ENCODE results near the gene SOBP. TPM values are rescaled to one million over a fixed set of nuclear protein-coding genes. Genes with fewer than 3 reads are reported as not detected.

Gene SOBP
- total RNA-seq, 1 experiment from 2014 or later, result 10.1 TPM

DNA sequence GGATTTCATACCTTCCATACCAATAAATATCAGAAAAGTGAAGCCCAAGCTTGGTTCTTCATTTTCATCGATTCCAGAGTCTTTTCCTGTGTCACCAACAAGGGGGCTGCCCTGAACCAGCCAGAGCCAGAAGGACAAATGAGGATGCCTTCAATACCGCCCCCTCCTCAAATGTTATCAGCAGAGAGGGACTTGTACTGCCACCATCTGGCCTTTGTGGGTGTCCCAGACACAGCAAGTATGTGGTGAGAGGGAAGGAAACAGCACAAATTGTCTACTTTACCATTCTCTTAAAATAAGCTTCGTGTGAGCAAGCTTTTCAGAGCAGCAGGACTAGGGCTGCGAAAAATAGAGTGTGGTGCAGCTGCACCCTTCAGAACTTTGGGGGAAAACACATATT is 165.3 kb downstream of the SOBP start:
- ATAC-seq (peak; percentile 90), DNase-seq (ENCODE audit: low spot score) (peak; percentile 54)
- no peaks in the 10 kb centered on the region for H3K27me3 Mint-ChIP-seq (ENCODE audit: low read depth)
- H3K27ac Mint-ChIP-seq, result 0 out of 2 replicates have a peak overlapping the region, but pooled peaks have one; percentile 73
- TF ChIP-seq, protein P1, sequence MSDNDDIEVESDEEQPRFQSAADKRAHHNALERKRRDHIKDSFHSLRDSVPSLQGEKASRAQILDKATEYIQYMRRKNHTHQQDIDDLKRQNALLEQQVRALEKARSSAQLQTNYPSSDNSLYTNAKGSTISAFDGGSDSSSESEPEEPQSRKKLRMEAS (CRISPR knock-in tag; IDR thresholded peaks at IDR 0.05), result no peak
- TF ChIP-seq MYBL2 (CRISPR knock-in tag; IDR thresholded peaks at IDR 0.05) (no peak), ETV6 (CRISPR knock-in tag; IDR thresholded peaks at IDR 0.05) (peak; percentile 22; the same call in 1 of the 2 replicates), ZNF121 (CRISPR knock-in tag; IDR thresholded peaks at IDR 0.05) (no peak), GABPB1 (CRISPR knock-in tag; IDR thresholded peaks at IDR 0.05) (no peak)
- TF ChIP-seq, protein P2, sequence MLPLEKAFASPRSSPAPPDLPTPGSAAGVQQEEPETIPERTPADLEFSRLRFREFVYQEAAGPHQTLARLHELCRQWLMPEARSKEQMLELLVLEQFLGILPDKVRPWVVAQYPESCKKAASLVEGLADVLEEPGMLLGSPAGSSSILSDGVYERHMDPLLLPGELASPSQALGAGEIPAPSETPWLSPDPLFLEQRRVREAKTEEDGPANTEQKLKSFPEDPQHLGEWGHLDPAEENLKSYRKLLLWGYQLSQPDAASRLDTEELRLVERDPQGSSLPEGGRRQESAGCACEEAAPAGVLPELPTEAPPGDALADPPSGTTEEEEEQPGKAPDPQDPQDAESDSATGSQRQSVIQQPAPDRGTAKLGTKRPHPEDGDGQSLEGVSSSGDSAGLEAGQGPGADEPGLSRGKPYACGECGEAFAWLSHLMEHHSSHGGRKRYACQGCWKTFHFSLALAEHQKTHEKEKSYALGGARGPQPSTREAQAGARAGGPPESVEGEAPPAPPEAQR (CRISPR knock-in tag; IDR thresholded peaks at IDR 0.05), result no peak
- TF ChIP-seq, protein P3, sequence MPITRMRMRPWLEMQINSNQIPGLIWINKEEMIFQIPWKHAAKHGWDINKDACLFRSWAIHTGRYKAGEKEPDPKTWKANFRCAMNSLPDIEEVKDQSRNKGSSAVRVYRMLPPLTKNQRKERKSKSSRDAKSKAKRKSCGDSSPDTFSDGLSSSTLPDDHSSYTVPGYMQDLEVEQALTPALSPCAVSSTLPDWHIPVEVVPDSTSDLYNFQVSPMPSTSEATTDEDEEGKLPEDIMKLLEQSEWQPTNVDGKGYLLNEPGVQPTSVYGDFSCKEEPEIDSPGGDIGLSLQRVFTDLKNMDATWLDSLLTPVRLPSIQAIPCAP (CRISPR knock-in tag; IDR thresholded peaks at IDR 0.05), result no peak
- no peak overlapping the region for H3K4me3 Mint-ChIP-seq
- ChIA-PET POLR2A (no interaction called here), CTCF (interaction anchor here (0.6 to 3.0 kb wide), 30 partner anchors 8 to 594 kb away, joined by 3 to 30 read pairs (median 4); partner anchors contain the start of gene PDSS2)
- H3K36me3 Mint-ChIP-seq, result peaks cover 3% of the 10 kb centered on the region
- peaks cover 54% of the 10 kb centered on the region for H3K4me1 Mint-ChIP-seq
- peaks cover 10% of the 10 kb centered on the region for H3K9me3 Mint-ChIP-seq

GRCh38 chr6:107655864-107656263 is 165.9 kb downstream of the SOBP start:
- H3K9me3 Mint-ChIP-seq, result peaks cover 10% of the 10 kb centered on the region
- ChIA-PET POLR2A (no interaction called here), CTCF (interaction anchor here (0.6 to 3.0 kb wide), 27 partner anchors 9 to 595 kb away, joined by 3 to 30 read pairs (median 4); partner anchors contain the start of gene PDSS2)
- H3K27me3 Mint-ChIP-seq (ENCODE audit: low read depth), result no peaks in the 10 kb centered on the region
- no peak for TF ChIP-seq ZBTB21 (CRISPR knock-in tag; IDR thresholded peaks at IDR 0.05; ENCODE audit: borderline replicate concordance)
- no peak for TF ChIP-seq ZNF121 (CRISPR knock-in tag; IDR thresholded peaks at IDR 0.05)
- TF ChIP-seq, protein P4, sequence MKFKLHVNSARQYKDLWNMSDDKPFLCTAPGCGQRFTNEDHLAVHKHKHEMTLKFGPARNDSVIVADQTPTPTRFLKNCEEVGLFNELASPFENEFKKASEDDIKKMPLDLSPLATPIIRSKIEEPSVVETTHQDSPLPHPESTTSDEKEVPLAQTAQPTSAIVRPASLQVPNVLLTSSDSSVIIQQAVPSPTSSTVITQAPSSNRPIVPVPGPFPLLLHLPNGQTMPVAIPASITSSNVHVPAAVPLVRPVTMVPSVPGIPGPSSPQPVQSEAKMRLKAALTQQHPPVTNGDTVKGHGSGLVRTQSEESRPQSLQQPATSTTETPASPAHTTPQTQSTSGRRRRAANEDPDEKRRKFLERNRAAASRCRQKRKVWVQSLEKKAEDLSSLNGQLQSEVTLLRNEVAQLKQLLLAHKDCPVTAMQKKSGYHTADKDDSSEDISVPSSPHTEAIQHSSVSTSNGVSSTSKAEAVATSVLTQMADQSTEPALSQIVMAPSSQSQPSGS (CRISPR knock-in tag; IDR thresholded peaks at IDR 0.05; ENCODE audit: borderline replicate concordance, low read depth), result no peak
- TF ChIP-seq GABPB1 (CRISPR knock-in tag; IDR thresholded peaks at IDR 0.05), result no peak
- peaks cover 3% of the 10 kb centered on the region for H3K36me3 Mint-ChIP-seq
- no peak for ATAC-seq
- no peak overlapping the region for H3K27ac Mint-ChIP-seq
- DNase-seq (ENCODE audit: low spot score), result no peak
- peaks cover 60% of the 10 kb centered on the region for H3K4me1 Mint-ChIP-seq
- H3K4me3 Mint-ChIP-seq, result no peak overlapping the region

- Mint-ChIP-seq H3K4me3 (no peak overlapping the region), H3K27ac (no peak overlapping the region), H3K9me3 (peaks cover 7% of the 10 kb centered on the region), H3K4me1 (peaks cover 61% of the 10 kb centered on the region), H3K27me3 (ENCODE audit: low read depth) (no peaks in the 10 kb centered on the region), H3K36me3 (no peaks in the 10 kb centered on the region; the same call in 1 of the 2 replicates)
- ATAC-seq (no peak), DNase-seq (ENCODE audit: low spot score) (no peak)
- CTCF ChIA-PET, result interaction anchor here (1.1 to 3.0 kb wide), 6 partner anchors 9 to 478 kb away, joined by 4 to 30 read pairs (median 10); no protein-coding TSS in a partner anchor
- TF ChIP-seq, protein P5, sequence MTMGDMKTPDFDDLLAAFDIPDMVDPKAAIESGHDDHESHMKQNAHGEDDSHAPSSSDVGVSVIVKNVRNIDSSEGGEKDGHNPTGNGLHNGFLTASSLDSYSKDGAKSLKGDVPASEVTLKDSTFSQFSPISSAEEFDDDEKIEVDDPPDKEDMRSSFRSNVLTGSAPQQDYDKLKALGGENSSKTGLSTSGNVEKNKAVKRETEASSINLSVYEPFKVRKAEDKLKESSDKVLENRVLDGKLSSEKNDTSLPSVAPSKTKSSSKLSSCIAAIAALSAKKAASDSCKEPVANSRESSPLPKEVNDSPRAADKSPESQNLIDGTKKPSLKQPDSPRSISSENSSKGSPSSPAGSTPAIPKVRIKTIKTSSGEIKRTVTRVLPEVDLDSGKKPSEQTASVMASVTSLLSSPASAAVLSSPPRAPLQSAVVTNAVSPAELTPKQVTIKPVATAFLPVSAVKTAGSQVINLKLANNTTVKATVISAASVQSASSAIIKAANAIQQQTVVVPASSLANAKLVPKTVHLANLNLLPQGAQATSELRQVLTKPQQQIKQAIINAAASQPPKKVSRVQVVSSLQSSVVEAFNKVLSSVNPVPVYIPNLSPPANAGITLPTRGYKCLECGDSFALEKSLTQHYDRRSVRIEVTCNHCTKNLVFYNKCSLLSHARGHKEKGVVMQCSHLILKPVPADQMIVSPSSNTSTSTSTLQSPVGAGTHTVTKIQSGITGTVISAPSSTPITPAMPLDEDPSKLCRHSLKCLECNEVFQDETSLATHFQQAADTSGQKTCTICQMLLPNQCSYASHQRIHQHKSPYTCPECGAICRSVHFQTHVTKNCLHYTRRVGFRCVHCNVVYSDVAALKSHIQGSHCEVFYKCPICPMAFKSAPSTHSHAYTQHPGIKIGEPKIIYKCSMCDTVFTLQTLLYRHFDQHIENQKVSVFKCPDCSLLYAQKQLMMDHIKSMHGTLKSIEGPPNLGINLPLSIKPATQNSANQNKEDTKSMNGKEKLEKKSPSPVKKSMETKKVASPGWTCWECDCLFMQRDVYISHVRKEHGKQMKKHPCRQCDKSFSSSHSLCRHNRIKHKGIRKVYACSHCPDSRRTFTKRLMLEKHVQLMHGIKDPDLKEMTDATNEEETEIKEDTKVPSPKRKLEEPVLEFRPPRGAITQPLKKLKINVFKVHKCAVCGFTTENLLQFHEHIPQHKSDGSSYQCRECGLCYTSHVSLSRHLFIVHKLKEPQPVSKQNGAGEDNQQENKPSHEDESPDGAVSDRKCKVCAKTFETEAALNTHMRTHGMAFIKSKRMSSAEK (CRISPR knock-in tag; IDR thresholded peaks at IDR 0.05; ENCODE audit: borderline replicate concordance), result no peak
- TF ChIP-seq SMAD3 (CRISPR knock-in tag; IDR thresholded peaks at IDR 0.05; ENCODE audit: borderline replicate concordance) (no peak), SMAD4 (CRISPR knock-in tag; IDR thresholded peaks at IDR 0.05) (no peak)
- POLR2A ChIA-PET, result no interaction called here
Measured at GRCh38 chr6:107656401-107656800, 166.5 kb downstream of the SOBP start.

Measured in WTC11 (cell line).